Keratinocyte (primary cell): ENCODE results near the gene PCCA. TPM values are rescaled to one million over a fixed set of nuclear protein-coding genes. Genes with fewer than 3 reads are reported as not detected.
"Not testable (repeated sequence)": the region's sequence is repeated elsewhere in the genome, so short reads cannot be mapped to it uniquely, and the experiment has no call there.

Experiments
- DNase-seq: peaks from one replicate; pipeline ENCODE4 v3.0.0-alpha.2; 2011; ENCODE audit warnings: low read depth, missing footprints, low spot score
- FAIRE-seq: peaks from 2 replicates; lab custom pipeline; 2011; peaks lifted over from hg19 to GRCh38; lab: Jason Lieb, UNC
- H2AFZ ChIP-seq: 2 replicates; pipeline ENCODE4 v1.6.0; 2012; ENCODE audit warnings: low read length, control low read depth, inconsistent platforms; ENCODE audit not compliant: control insufficient read depth
- H3K27ac ChIP-seq: 2 replicates; pipeline ENCODE4 v1.5.1; 2011; ENCODE audit warnings: low read length; ENCODE audit not compliant: control insufficient read depth, insufficient read depth
- H3K27me3 ChIP-seq: 3 replicates; pipeline ENCODE4 v1.6.0; 2011; ENCODE audit warnings: low read length; ENCODE audit not compliant: control insufficient read depth, insufficient read depth; ENCODE audit errors: extremely low read depth
- H3K36me3 ChIP-seq, 2 experiments: 2 replicates in 1 of 2; 3 replicates in 1 of 2; pipeline ENCODE4 v1.5.1; 2011; ENCODE audit warnings: low read length in 2 of 2, mild to moderate bottlenecking in 1 of 2; ENCODE audit not compliant: control insufficient read depth in 2 of 2, insufficient read depth in 2 of 2; ENCODE audit errors: extremely low read depth in 1 of 2
- H3K4me1 ChIP-seq: 3 replicates; pipeline ENCODE4 v1.5.1; 2011; ENCODE audit warnings: low read length; ENCODE audit not compliant: control insufficient read depth, insufficient read depth; ENCODE audit errors: extremely low read depth
- H3K4me2 ChIP-seq: 3 replicates; pipeline ENCODE4 v1.6.0; 2011; ENCODE audit warnings: low read depth, low read length; ENCODE audit not compliant: control insufficient read depth, insufficient read depth; ENCODE audit errors: extremely low read depth
- H3K4me3 ChIP-seq, 3 experiments: fragments of 200-600 bp in 1 of 3; sonication (generic) in 1 of 3; 2 replicates in 2 of 3; 3 replicates in 1 of 3; pipeline ENCODE4 v1.5.1; 2011 to 2016; ENCODE audit warnings: low read length in 3 of 3, mild to moderate bottlenecking in 3 of 3, control low read depth in 2 of 3, inconsistent platforms in 1 of 3, low read depth in 1 of 3, mixed read lengths in 1 of 3, mixed run types in 1 of 3, moderate library complexity in 1 of 3; ENCODE audit not compliant: control insufficient read depth in 2 of 3, insufficient read depth in 2 of 3; ENCODE audit errors: extremely low read depth in 1 of 3
- H3K79me2 ChIP-seq: 2 replicates; pipeline ENCODE4 v1.6.0; 2012; ENCODE audit warnings: low read length; ENCODE audit not compliant: control insufficient read depth, insufficient read depth
- H3K9ac ChIP-seq: 3 replicates; pipeline ENCODE4 v1.6.0; 2011; ENCODE audit warnings: low read length; ENCODE audit not compliant: control insufficient read depth, insufficient read depth; ENCODE audit errors: extremely low read depth
- H3K9me1 ChIP-seq: 3 replicates; pipeline ENCODE4 v1.6.0; 2011; ENCODE audit warnings: low read length; ENCODE audit not compliant: control insufficient read depth, insufficient read depth; ENCODE audit errors: extremely low read depth
- H3K9me3 ChIP-seq: 2 replicates; pipeline ENCODE4 v1.5.1; 2012; ENCODE audit warnings: low read depth, low read length; ENCODE audit not compliant: control insufficient read depth
- H4K20me1 ChIP-seq: 3 replicates; pipeline ENCODE4 v1.6.0; 2011; ENCODE audit warnings: low read length; ENCODE audit not compliant: control insufficient read depth, insufficient read depth; ENCODE audit errors: extremely low read depth
- EZH2 ChIP-seq: IDR thresholded peaks from one replicate; pipeline ENCODE4 v1.6.1; 2012; ENCODE audit warnings: inconsistent platforms, mild to moderate bottlenecking, low read length, moderate library complexity
- dilution Hi-C: fragments of 300-500 bp; cut with MboI; formaldehyde crosslinking; loops from one replicate; pipeline ENCODE4 v1.7.0; 2020; ENCODE audit warnings: low sequenced_read_pairs; ENCODE audit not compliant: extremely low pct_ligation_motif_present
- polyA plus RNA-seq, 5 experiments: library from polyadenylated mRNA; depleted of rRNA in 3 of 5; stranded (reverse) in 3 of 5; stranded (forward) in 1 of 5; unstranded in 1 of 5; fragments of >200 nt; gene quantifications; 1 replicate in 1 of 5; 2 replicates in 3 of 5; 3 replicates in 1 of 5; pipeline versions ENCODE4 v1.2.1 to v1.2.3, GENCODE V29; 2011 to 2012; ENCODE audit warnings: missing spikeins in 2 of 5, low read depth in 1 of 5, low replicate concordance in 1 of 5
- TF ChIP-seq, protein P1 (sequence below), 3 experiments: IDR thresholded peaks in 1 of 3; conservative IDR thresholded peaks in 1 of 3; optimal IDR thresholded peaks in 1 of 3; 2 replicates in 2 of 3; 3 replicates in 1 of 3; pipeline versions ENCODE3 to v1.5.1; 2011; ENCODE audit warnings: low read length in 3 of 3, mild to moderate bottlenecking in 3 of 3, moderate library complexity in 2 of 3, control low read depth in 1 of 3, inconsistent platforms in 1 of 3; ENCODE audit not compliant: insufficient read depth in 2 of 3; ENCODE audit errors: extremely low read depth in 1 of 3

PCCA gene
- polyA plus RNA-seq, 1 donor (not counting 4 experiments of a cell fraction or from before 2014, with no cell fraction given) = 8.1 TPM

DNA sequence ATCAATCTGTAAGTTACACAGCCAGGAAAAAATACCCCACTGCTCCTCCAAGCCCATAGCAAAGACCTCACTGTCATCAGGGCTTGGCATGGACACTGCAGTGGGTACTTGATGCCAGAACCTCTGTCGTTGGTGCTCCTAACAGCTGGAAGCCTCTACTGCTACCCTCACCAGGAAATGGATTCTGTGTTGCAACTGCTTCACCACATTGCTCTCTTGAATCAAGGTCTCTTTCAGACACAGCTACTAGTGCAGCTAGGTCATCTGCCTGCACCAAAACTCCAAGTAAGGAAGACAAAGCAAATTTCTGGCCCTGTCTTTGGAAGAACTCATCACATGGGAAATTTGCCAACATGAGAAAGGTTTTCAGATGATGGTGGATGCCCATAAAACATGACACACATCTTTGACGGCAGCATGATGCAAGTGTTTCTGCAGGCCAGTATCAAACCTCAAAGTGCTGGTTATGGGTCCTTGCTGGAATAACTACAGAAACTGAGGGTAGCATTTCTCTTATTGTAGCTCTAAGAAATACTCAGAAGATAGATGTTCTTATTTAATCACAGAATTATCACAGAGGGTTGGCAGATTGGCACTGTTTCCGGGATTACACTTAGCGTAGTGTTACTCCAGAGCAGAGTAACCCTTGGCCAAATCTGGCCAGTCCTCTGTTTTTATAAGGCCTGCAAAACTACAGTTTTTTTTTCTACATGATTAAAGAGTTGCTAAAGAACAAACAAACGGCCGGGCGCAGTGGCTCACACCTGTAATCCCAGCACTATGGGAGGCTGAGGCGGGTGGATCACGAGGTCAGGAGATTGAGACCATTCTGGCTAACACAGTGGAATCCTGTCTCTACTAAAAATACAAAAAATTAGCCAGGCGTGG lies 12.9 kb upstream of the PCCA start:
- H3K9ac ChIP-seq = no peak overlapping the region
- DNase-seq = no peak
- no peak overlapping the region for H3K4me3 ChIP-seq
- H3K4me1 ChIP-seq = no peaks in the 10 kb centered on the region
- no peak overlapping the region for H3K4me2 ChIP-seq
- no peaks in the 10 kb centered on the region for H4K20me1 ChIP-seq
- no peaks in the 10 kb centered on the region for H3K79me2 ChIP-seq
- no peaks in the 10 kb centered on the region for H3K9me3 ChIP-seq
- H2AFZ ChIP-seq = no peak overlapping the region
- no peaks in the 10 kb centered on the region for H3K27me3 ChIP-seq
- H3K36me3 ChIP-seq = no peaks in the 10 kb centered on the region
- no peaks in the 10 kb centered on the region for H3K9me1 ChIP-seq
- TF ChIP-seq EZH2 = no peak
- TF ChIP-seq, protein P1, sequence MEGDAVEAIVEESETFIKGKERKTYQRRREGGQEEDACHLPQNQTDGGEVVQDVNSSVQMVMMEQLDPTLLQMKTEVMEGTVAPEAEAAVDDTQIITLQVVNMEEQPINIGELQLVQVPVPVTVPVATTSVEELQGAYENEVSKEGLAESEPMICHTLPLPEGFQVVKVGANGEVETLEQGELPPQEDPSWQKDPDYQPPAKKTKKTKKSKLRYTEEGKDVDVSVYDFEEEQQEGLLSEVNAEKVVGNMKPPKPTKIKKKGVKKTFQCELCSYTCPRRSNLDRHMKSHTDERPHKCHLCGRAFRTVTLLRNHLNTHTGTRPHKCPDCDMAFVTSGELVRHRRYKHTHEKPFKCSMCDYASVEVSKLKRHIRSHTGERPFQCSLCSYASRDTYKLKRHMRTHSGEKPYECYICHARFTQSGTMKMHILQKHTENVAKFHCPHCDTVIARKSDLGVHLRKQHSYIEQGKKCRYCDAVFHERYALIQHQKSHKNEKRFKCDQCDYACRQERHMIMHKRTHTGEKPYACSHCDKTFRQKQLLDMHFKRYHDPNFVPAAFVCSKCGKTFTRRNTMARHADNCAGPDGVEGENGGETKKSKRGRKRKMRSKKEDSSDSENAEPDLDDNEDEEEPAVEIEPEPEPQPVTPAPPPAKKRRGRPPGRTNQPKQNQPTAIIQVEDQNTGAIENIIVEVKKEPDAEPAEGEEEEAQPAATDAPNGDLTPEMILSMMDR (optimal IDR thresholded peaks at IDR 0.05 in 1 of 3, IDR thresholded peaks at IDR 0.05 in 1 of 3, conservative IDR thresholded peaks at IDR 0.05 in 1 of 3; ENCODE audit: extremely low read depth in 1 of 3, insufficient read depth in 2 of 3, low read length in 3 of 3) = no peak
- dilution Hi-C loops = no loop called here
- FAIRE-seq = peak; percentile 36
- H3K27ac ChIP-seq = no peak overlapping the region

DNA sequence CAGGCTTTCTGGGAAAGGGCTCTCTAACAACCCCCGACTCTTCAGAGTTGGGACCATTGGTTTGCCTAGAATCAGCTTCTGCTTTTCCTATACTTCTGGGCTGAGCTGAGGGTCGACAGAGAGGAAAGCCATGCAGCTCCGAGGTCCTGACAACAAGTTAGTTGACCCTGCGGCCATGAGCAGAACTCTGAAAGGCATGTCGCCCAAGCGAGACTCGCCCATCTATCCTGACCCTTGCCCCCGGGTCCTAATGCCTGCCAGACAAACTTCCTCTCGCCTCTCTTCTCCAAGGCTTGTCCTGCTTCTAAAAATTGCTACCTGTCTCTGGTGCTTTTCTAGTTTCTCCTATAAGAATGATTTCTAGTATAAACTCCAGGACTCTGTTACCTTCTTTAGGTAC lies 9.9 kb upstream of the PCCA start:
- H4K20me1 ChIP-seq, H3K36me3 ChIP-seq, H3K4me1 ChIP-seq, H2AFZ ChIP-seq, H3K27ac ChIP-seq, H3K9me1 ChIP-seq, FAIRE-seq, H3K4me3 ChIP-seq, dilution Hi-C loops, H3K9me3 ChIP-seq, H3K27me3 ChIP-seq, H3K79me2 ChIP-seq, H3K4me2 ChIP-seq, DNase-seq, H3K9ac ChIP-seq: not testable (repeated sequence)

DNA sequence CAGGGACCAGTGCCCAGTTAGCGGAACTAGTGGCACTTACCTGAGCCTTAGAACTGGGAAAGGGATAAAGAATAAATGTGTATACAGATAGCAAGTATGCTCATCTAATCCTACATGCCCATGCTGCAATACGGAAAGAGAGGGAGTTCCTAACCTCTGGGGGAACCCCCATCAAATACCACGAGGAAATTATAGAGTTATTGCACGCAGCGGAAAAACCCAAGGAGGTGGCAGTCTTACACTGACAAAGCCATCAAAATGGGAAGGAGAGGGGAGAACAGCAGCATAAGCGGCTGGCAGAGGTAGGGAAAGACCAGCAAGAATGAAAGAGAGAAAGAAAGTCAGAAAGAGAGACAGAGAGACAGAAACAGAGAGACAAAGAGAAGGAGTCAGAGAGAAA lies 5.5 kb upstream of the PCCA start:
- H4K20me1 ChIP-seq, dilution Hi-C loops, DNase-seq, FAIRE-seq, H2AFZ ChIP-seq, H3K79me2 ChIP-seq, H3K9me1 ChIP-seq, H3K36me3 ChIP-seq, H3K4me2 ChIP-seq, H3K27me3 ChIP-seq, H3K4me3 ChIP-seq, H3K4me1 ChIP-seq, H3K27ac ChIP-seq, H3K9ac ChIP-seq, H3K9me3 ChIP-seq: not testable (repeated sequence)
